Measurements from ENCODE around the gene PLCH2.

DNA sequence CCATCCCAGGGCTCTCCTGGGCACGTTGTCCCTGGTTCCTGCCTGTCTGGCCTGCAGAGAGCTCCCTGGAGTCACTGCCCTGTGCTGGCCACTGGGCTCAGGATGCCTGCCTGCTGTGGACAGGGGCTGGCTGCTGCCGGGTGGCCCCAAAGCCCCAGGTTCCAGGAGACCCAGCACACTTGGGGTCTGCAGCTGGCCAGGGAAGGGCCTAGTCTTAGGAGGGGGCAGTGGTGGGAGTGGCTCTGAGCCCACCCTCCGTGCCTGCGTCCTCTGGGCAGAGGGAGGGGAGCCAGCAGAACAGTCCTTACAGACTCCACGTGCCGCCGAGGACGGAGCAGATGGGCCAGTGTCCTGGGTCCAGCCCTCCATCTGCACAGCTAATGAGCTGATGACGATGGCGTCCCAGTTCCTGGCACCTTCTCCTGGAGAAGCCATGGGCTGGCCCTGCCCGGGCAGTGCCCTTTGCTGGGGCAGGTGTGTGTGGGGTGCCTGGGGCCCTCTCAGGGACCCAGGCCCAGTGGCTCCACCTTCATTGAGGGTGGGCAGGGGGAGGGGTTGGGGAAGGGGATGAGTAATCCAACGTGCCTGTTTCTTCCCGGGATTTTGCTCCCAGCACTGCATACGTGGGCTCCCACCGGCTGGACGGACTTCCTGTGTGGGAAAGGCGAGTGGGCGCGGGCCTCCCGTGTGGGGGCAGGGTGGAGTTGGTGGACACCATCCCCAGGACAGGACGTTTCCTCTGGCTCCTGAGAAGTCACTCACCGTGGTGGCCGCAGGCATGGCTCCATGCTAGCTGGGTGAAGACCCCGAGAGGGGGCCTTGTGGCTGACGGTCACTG is 6.8 kb upstream of the PLCH2 start:
- TF ChIP-seq CTCF (IDR thresholded peaks at IDR 0.05; ENCODE audit: insufficient read depth, low read length, poor library complexity, severe bottlenecking) (no peak), EZH2phosphoT487 (conservative IDR thresholded peaks at IDR 0.05; ENCODE audit: low read length) (no peak)
